Neural progenitor cell (in vitro differentiated cells): ENCODE results near the gene NRBF2.

Experiments
- CTCF ChIP-seq: fragments of 200-600 bp; sonication (generic); IDR thresholded peaks from 2 replicates; pipeline ENCODE4 v1.5.1; 2017; ENCODE audit warnings: antibody characterized with exemption, mild to moderate bottlenecking
- EZH2phosphoT487 ChIP-seq: fragments of 200-600 bp; sonication (generic); IDR thresholded peaks from 2 replicates; pipeline ENCODE4 v1.6.1; 2017; ENCODE audit warnings: antibody characterized with exemption

GRCh38 chr10:63143987-63144386 lies 10.9 kb downstream of the NRBF2 start:
- no peak for TF ChIP-seq CTCF
- no peak for TF ChIP-seq EZH2phosphoT487
